ENCODE results near the gene GYS1.
"Not testable (repeated sequence)": the region's sequence is repeated elsewhere in the genome, so short reads cannot be mapped to it uniquely, and the experiment has no call there.

The GYS1 gene

DNA sequence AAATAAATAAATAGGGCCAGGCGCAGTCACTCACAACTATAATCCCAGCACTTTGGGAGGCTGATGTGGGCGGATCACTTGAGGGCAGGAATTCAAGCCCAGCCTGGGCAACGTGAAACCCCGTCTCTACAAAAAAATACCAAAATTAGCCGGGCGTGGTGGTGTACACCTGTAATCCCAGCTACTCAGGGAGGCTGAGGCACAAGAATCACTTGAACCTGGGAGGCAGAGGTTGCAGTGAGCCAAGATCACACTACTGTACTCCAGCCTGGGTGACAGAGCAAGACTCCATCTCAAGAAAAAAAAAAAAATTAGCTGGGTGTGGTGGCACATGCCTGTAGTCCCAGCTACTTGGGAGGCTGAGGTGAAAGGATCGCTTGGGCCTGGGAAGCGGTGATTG lies 67.2 kb downstream of the GYS1 start:
- peaks cover 0 to 24% of the 10 kb centered on the region in 2 donors for H3K36me3 ChIP-seq (ENCODE audit: control insufficient read depth in 1 of 2, insufficient read depth in 2 of 2, low read length in 2 of 2)
- H3K27me3 ChIP-seq (ENCODE audit: low read depth, low read length); H3K4me1 ChIP-seq (ENCODE audit: control insufficient read depth in 1 of 2, insufficient read depth in 2 of 2, low read length in 2 of 2); H3K9me3 ChIP-seq (ENCODE audit: control insufficient read depth in 1 of 2, low read length in 2 of 2); H3K27ac ChIP-seq (ENCODE audit: low read length); H3K4me3 ChIP-seq (ENCODE audit: low read depth in 1 of 2, low read length in 2 of 2): not testable (repeated sequence)

- no peaks in the 10 kb centered on the region for H3K9me3 ChIP-seq (ENCODE audit: control insufficient read depth in 1 of 2, low read length in 2 of 2)
- no peak overlapping the region for H3K27ac ChIP-seq (ENCODE audit: low read length)
- no peaks in the 10 kb centered on the region for H3K4me1 ChIP-seq (ENCODE audit: control insufficient read depth in 1 of 2, insufficient read depth in 2 of 2, low read length in 2 of 2)
- H3K4me3 ChIP-seq (ENCODE audit: low read depth in 1 of 2, low read length in 2 of 2): no peak overlapping the region
- no peaks in the 10 kb centered on the region for H3K27me3 ChIP-seq (ENCODE audit: low read depth, low read length)
- peaks cover 0 to 28% of the 10 kb centered on the region in 2 donors for H3K36me3 ChIP-seq (ENCODE audit: control insufficient read depth in 1 of 2, insufficient read depth in 2 of 2, low read length in 2 of 2)
Observed at GRCh38 chr19:48925240-48925843, 67.8 kb downstream of the GYS1 start.

GRCh38 chr19:48922548-48923490 lies 70.3 kb downstream of the GYS1 start:
- H3K36me3 ChIP-seq (ENCODE audit: control insufficient read depth in 1 of 2, insufficient read depth in 2 of 2, low read length in 2 of 2): peaks cover 6 to 45% of the 10 kb centered on the region in 2 donors
- no peaks in the 10 kb centered on the region for H3K9me3 ChIP-seq (ENCODE audit: control insufficient read depth in 1 of 2, low read length in 2 of 2)
- H3K4me1 ChIP-seq (ENCODE audit: control insufficient read depth in 1 of 2, insufficient read depth in 2 of 2, low read length in 2 of 2): no peaks in the 10 kb centered on the region
- no peaks in the 10 kb centered on the region for H3K27me3 ChIP-seq (ENCODE audit: low read depth, low read length)
- H3K27ac ChIP-seq (ENCODE audit: low read length): no peak overlapping the region
- H3K4me3 ChIP-seq (ENCODE audit: low read depth in 1 of 2, low read length in 2 of 2): no peak overlapping the region

DNA sequence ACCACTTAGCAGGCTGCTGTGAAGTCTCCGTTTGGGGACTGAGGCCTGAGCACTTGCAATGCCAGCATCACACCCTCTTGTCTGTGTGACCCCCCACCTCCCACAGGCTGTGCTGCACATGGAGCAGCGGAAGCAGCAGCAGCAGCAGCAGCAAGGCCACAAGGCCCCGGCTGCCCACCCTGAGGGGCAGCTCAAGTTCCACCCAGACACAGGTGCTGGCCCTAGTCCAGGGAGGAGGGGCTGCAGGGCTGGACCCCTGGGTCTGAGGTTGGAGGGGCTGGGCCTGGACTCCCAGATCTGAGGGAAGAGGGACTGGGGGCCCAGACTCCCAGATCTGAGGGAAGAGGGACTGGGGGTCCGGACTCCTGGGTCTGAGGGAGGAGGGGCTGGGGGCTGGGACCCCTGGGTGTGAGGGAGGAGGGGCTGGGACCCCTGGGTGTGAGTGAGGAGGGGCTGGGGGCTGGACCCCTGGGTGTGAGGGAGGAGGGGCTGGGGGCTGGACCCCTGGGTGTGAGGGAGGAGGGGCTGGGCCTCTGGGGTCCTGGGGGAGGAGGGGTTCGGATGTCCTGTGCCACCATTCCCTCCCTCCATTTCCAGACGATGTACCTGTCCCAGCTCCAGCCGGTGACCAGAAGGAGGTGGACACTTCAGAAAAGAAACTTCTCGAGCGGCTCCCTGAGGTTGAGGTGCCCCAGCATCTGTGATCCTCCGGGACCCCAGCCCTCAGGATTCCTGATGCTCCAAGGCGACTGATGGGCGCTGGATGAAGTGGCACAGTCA lies 71.2 kb downstream of the GYS1 start:
- Histone ChIP-seq H3K36me3 (ENCODE audit: control insufficient read depth in 1 of 2, insufficient read depth in 2 of 2, low read length in 2 of 2) (peaks cover 7 to 46% of the 10 kb centered on the region in 2 donors), H3K4me1 (ENCODE audit: control insufficient read depth in 1 of 2, insufficient read depth in 2 of 2, low read length in 2 of 2) (no peaks in the 10 kb centered on the region), H3K27ac (ENCODE audit: low read length) (no peak overlapping the region), H3K27me3 (ENCODE audit: low read depth, low read length) (no peaks in the 10 kb centered on the region), H3K4me3 (ENCODE audit: low read depth in 1 of 2, low read length in 2 of 2) (no peak overlapping the region), H3K9me3 (ENCODE audit: control insufficient read depth in 1 of 2, low read length in 2 of 2) (no peaks in the 10 kb centered on the region)

DNA sequence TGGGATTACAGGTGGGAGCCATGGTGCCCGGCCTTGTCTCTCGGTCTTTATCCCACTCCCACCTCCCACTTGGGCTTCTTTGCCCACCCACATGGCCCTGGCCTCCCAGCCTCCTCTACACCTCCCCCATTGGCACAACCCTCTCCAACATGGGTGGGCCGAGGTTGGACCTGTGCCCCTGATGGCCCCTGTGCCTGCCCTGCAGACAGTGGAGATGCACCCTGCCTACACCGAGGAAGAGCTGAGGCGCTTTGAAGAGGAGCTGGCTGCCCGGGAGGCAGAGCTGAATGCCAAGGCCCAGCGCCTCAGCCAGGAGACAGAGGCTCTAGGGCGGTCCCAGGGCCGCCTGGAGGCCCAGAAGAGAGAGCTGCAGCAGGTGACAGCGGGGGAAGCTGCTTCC lies 72.2 kb downstream of the GYS1 start:
- H3K27ac ChIP-seq (ENCODE audit: low read length): no peak overlapping the region
- H3K27me3 ChIP-seq (ENCODE audit: low read depth, low read length): no peaks in the 10 kb centered on the region
- H3K36me3 ChIP-seq (ENCODE audit: control insufficient read depth in 1 of 2, insufficient read depth in 2 of 2, low read length in 2 of 2): peaks cover 9 to 50% of the 10 kb centered on the region in 2 donors
- H3K4me3 ChIP-seq (ENCODE audit: low read depth in 1 of 2, low read length in 2 of 2): no peak overlapping the region
- no peaks in the 10 kb centered on the region for H3K4me1 ChIP-seq (ENCODE audit: control insufficient read depth in 1 of 2, insufficient read depth in 2 of 2, low read length in 2 of 2)
- H3K9me3 ChIP-seq (ENCODE audit: control insufficient read depth in 1 of 2, low read length in 2 of 2): no peaks in the 10 kb centered on the region

GRCh38 chr19:48919271-48919670 lies 73.8 kb downstream of the GYS1 start:
- not testable (repeated sequence) for H3K9me3 ChIP-seq (ENCODE audit: control insufficient read depth in 1 of 2, low read length in 2 of 2); H3K4me3 ChIP-seq (ENCODE audit: low read depth in 1 of 2, low read length in 2 of 2); H3K27me3 ChIP-seq (ENCODE audit: low read depth, low read length); H3K27ac ChIP-seq (ENCODE audit: low read length); H3K4me1 ChIP-seq (ENCODE audit: control insufficient read depth in 1 of 2, insufficient read depth in 2 of 2, low read length in 2 of 2)
- peaks cover 16 to 62% of the 10 kb centered on the region in 2 donors for H3K36me3 ChIP-seq (ENCODE audit: control insufficient read depth in 1 of 2, insufficient read depth in 2 of 2, low read length in 2 of 2)

DNA sequence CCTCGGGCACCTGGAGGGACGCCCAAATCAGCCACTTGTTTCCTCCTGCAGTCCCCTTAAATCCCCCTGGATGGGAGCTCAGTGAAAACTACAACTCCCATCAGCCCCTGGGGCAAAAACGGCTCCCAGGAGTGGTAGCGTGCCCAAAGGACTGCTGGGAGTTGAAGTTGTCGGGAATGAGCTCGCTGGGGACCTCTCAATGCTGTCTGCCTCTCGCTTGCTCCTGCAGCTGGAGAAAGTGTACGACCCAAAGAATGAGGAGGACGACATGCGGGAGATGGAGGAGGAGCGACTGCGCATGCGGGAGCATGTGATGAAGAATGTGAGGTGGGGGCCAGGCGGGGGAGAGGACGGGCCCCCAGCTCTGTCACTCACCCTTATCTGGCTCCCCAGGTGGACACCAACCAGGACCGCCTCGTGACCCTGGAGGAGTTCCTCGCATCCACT lies 74.3 kb downstream of the GYS1 start:
- Histone ChIP-seq H3K36me3 (ENCODE audit: control insufficient read depth in 1 of 2, insufficient read depth in 2 of 2, low read length in 2 of 2) (peaks cover 18 to 65% of the 10 kb centered on the region in 2 donors), H3K27me3 (ENCODE audit: low read depth, low read length) (no peaks in the 10 kb centered on the region), H3K27ac (ENCODE audit: low read length) (no peak overlapping the region), H3K9me3 (ENCODE audit: control insufficient read depth in 1 of 2, low read length in 2 of 2) (no peaks in the 10 kb centered on the region), H3K4me1 (ENCODE audit: control insufficient read depth in 1 of 2, insufficient read depth in 2 of 2, low read length in 2 of 2) (no peaks in the 10 kb centered on the region), H3K4me3 (ENCODE audit: low read depth in 1 of 2, low read length in 2 of 2) (no peak overlapping the region)

Measured in muscle layer of duodenum (tissue), 2 donors.